Fibroblast of lung (primary cell): ENCODE data around the gene CAMK1D. TPM values are rescaled to one million over a fixed set of nuclear protein-coding genes. Genes with fewer than 3 reads are reported as not detected.

Experiments
- DNase-seq, 2 donors: peaks; one replicate each; pipeline versions ENCODE4 v3.0.0 to v3.0.0-alpha.2; 2010; ENCODE audit warnings: low read depth in 2 of 2
- H2AFZ ChIP-seq: 2 replicates; pipeline ENCODE4 v1.5.1; 2012; ENCODE audit warnings: low read length, control low read depth, inconsistent platforms
- H3K27ac ChIP-seq: 2 replicates; pipeline ENCODE4 v1.5.1; 2011; ENCODE audit warnings: low read length, control low read depth; ENCODE audit not compliant: insufficient read depth
- H3K27me3 ChIP-seq: 2 replicates; pipeline ENCODE4 v1.5.1; 2011; ENCODE audit warnings: mild to moderate bottlenecking, low read length; ENCODE audit not compliant: control insufficient read depth, insufficient read depth
- H3K36me3 ChIP-seq: 2 replicates; pipeline ENCODE4 v1.5.1; 2011; ENCODE audit warnings: low read length; ENCODE audit not compliant: control insufficient read depth, insufficient read depth
- H3K4me1 ChIP-seq: 2 replicates; pipeline ENCODE4 v1.5.1; 2011; ENCODE audit warnings: low read length; ENCODE audit not compliant: control insufficient read depth, insufficient read depth; ENCODE audit errors: extremely low read depth
- H3K4me2 ChIP-seq: 2 replicates; pipeline ENCODE4 v1.5.1; 2011; ENCODE audit warnings: low read length, control low read depth; ENCODE audit not compliant: insufficient read depth; ENCODE audit errors: extremely low read depth
- H3K4me3 ChIP-seq, 4 experiments: fragments of 200-600 bp in 1 of 4; sonication (generic) in 1 of 4; replicated peaks in 1 of 4; 2 replicates each; pipeline ENCODE4 v1.5.1; 2011 to 2016; ENCODE audit warnings: low read length in 4 of 4, low read depth in 3 of 4, mild to moderate bottlenecking in 3 of 4, control low read depth in 2 of 4, inconsistent platforms in 1 of 4, mixed read lengths in 1 of 4; ENCODE audit not compliant: insufficient read depth in 1 of 4; ENCODE audit errors: control extremely low read depth in 1 of 4
- H3K79me2 ChIP-seq: 2 replicates; pipeline ENCODE4 v1.5.1; 2012; ENCODE audit warnings: mild to moderate bottlenecking, low read length, inconsistent platforms; ENCODE audit not compliant: control insufficient read depth, insufficient read depth
- H3K9ac ChIP-seq: 2 replicates; pipeline ENCODE4 v1.5.1; 2011; ENCODE audit warnings: mild to moderate bottlenecking, low read length, control low read depth; ENCODE audit not compliant: insufficient read depth
- H3K9me3 ChIP-seq: 2 replicates; pipeline ENCODE4 v1.5.1; 2012; ENCODE audit warnings: low read depth, low read length; ENCODE audit not compliant: control insufficient read depth, insufficient read depth
- H4K20me1 ChIP-seq: 2 replicates; pipeline ENCODE4 v1.5.1; 2011; ENCODE audit warnings: low read length; ENCODE audit not compliant: control insufficient read depth, insufficient read depth; ENCODE audit errors: extremely low read depth
- EZH2 ChIP-seq: IDR thresholded peaks from 2 replicates; pipeline ENCODE4 v1.5.1; 2012; ENCODE audit warnings: low read length, control low read depth, mild to moderate bottlenecking; ENCODE audit errors: missing control alignments
- polyA plus RNA-seq, 2 donors: library from polyadenylated mRNA; depleted of rRNA in 1 of 2; stranded (reverse) in 1 of 2; unstranded in 1 of 2; fragments of >200 nt; gene quantifications; 2 replicates each; pipeline ENCODE4 v1.2.1, GENCODE V29; 2011 to 2012; ENCODE audit warnings: missing spikeins in 1 of 2
- total RNA-seq: library from RNA; depleted of rRNA; stranded (reverse); fragments of >200 nt; gene quantifications from 2 replicates; pipeline ENCODE4 v1.2.1, GENCODE V29; 2014
- TF ChIP-seq, protein P1 (sequence below), 2 donors: IDR thresholded peaks in 1 of 2; conservative IDR thresholded peaks in 1 of 2; 1 replicate in 1 of 2; 2 replicates in 1 of 2; pipeline ENCODE4 v1.5.1; 2011 to 2012; ENCODE audit warnings: low read length in 2 of 2, control low read depth in 1 of 2, inconsistent platforms in 1 of 2, low read depth in 1 of 2, mild to moderate bottlenecking in 1 of 2

CAMK1D gene
- total and polyA plus RNA-seq, 2 donors (not counting 1 experiment from before 2014, with no cell fraction given) = 2.3 TPM

DNA sequence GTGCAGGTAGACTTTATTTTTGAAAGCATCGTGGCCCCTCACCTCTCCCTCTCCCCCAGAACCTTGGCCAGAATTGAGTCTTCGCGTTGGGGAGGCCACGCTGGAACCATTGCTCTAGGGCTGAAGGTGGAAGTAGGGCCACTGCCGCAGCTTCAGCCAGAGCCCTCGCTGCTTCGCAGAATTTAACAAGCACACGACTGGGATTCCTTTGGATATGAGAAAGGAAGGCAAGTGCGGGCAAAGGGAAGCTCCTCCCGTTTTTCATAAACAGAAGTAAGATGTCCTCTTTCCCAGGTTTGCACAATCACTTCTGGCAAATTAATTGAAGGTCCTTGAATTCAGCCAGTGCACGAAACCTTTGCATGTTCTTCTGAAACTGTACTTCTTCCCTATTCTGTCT, 484.1 kb downstream of the CAMK1D start:
- H3K36me3 ChIP-seq = no peaks in the 10 kb centered on the region
- H3K27ac ChIP-seq = no peak overlapping the region
- no peaks in the 10 kb centered on the region for H3K9me3 ChIP-seq
- no peak for DNase-seq
- H3K27me3 ChIP-seq = no peaks in the 10 kb centered on the region
- H3K9ac ChIP-seq = no peak overlapping the region
- no peaks in the 10 kb centered on the region for H3K4me1 ChIP-seq
- no peak overlapping the region for H3K4me3 ChIP-seq
- no peak for TF ChIP-seq EZH2
- TF ChIP-seq, protein P1, sequence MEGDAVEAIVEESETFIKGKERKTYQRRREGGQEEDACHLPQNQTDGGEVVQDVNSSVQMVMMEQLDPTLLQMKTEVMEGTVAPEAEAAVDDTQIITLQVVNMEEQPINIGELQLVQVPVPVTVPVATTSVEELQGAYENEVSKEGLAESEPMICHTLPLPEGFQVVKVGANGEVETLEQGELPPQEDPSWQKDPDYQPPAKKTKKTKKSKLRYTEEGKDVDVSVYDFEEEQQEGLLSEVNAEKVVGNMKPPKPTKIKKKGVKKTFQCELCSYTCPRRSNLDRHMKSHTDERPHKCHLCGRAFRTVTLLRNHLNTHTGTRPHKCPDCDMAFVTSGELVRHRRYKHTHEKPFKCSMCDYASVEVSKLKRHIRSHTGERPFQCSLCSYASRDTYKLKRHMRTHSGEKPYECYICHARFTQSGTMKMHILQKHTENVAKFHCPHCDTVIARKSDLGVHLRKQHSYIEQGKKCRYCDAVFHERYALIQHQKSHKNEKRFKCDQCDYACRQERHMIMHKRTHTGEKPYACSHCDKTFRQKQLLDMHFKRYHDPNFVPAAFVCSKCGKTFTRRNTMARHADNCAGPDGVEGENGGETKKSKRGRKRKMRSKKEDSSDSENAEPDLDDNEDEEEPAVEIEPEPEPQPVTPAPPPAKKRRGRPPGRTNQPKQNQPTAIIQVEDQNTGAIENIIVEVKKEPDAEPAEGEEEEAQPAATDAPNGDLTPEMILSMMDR (conservative IDR thresholded peaks at IDR 0.05 in 1 of 2, IDR thresholded peaks at IDR 0.05 in 1 of 2; ENCODE audit: low read depth in 1 of 2, low read length in 2 of 2) = no peak
- no peaks in the 10 kb centered on the region for H3K79me2 ChIP-seq
- no peak overlapping the region for H2AFZ ChIP-seq
- H3K4me2 ChIP-seq = no peak overlapping the region
- H4K20me1 ChIP-seq = no peaks in the 10 kb centered on the region

- TF ChIP-seq EZH2 = no peak
- TF ChIP-seq, protein P1 (conservative IDR thresholded peaks at IDR 0.05 in 1 of 2, IDR thresholded peaks at IDR 0.05 in 1 of 2; ENCODE audit: low read depth in 1 of 2, low read length in 2 of 2) = no peak
- H3K9ac ChIP-seq = no peak overlapping the region
- H3K4me2 ChIP-seq = no peak overlapping the region
- H3K4me1 ChIP-seq = no peaks in the 10 kb centered on the region
- no peaks in the 10 kb centered on the region for H3K36me3 ChIP-seq
- no peaks in the 10 kb centered on the region for H3K27me3 ChIP-seq
- H3K27ac ChIP-seq = no peak overlapping the region
- no peaks in the 10 kb centered on the region for H4K20me1 ChIP-seq
- H2AFZ ChIP-seq = no peak overlapping the region
- no peaks in the 10 kb centered on the region for H3K79me2 ChIP-seq
- no peaks in the 10 kb centered on the region for H3K9me3 ChIP-seq
- DNase-seq = no peak
- no peak overlapping the region for H3K4me3 ChIP-seq
These were observed 484.8 kb downstream of the CAMK1D start for GRCh38 chr10:12834116-12834665.

GRCh38 chr10:12834721-12835120, 485.4 kb downstream of the CAMK1D start:
- TF ChIP-seq EZH2 = no peak
- TF ChIP-seq, protein P1 (conservative IDR thresholded peaks at IDR 0.05 in 1 of 2, IDR thresholded peaks at IDR 0.05 in 1 of 2; ENCODE audit: low read depth in 1 of 2, low read length in 2 of 2) = no peak
- DNase-seq = no peak
- H3K36me3 ChIP-seq = no peaks in the 10 kb centered on the region
- H3K4me1 ChIP-seq = no peaks in the 10 kb centered on the region
- H3K4me2 ChIP-seq = no peak overlapping the region
- H3K4me3 ChIP-seq = no peak overlapping the region
- no peak overlapping the region for H2AFZ ChIP-seq
- no peaks in the 10 kb centered on the region for H3K27me3 ChIP-seq
- no peaks in the 10 kb centered on the region for H3K79me2 ChIP-seq
- no peak overlapping the region for H3K9ac ChIP-seq
- no peak overlapping the region for H3K27ac ChIP-seq
- H3K9me3 ChIP-seq = no peaks in the 10 kb centered on the region
- H4K20me1 ChIP-seq = no peaks in the 10 kb centered on the region
